ENCODE results near the gene RPN2. TPM values are rescaled to one million over a fixed set of nuclear protein-coding genes. Genes with fewer than 3 reads are reported as not detected.

Gene RPN2
- total RNA-seq, 6 experiments from 2014 or later = 261 to 304 (median 270) TPM

- no peaks in the 10 kb centered on the region for H3K36me3 Mint-ChIP-seq (ENCODE audit: low read depth)
- no peak overlapping the region for H3K27ac Mint-ChIP-seq
- H3K9me3 Mint-ChIP-seq = no peaks in the 10 kb centered on the region
- DNase-seq = no peak
- H3K4me3 Mint-ChIP-seq = no peak overlapping the region
- no peak for TF ChIP-seq CTCF (IDR thresholded peaks at IDR 0.05)
- no peaks in the 10 kb centered on the region for H3K4me1 Mint-ChIP-seq (ENCODE audit: low read depth)
- H3K27me3 Mint-ChIP-seq (ENCODE audit: insufficient read depth) = peaks cover 4% of the 10 kb centered on the region
Observed at GRCh38 chr20:37155987-37156386, 23.1 kb upstream of the RPN2 start.

GRCh38 chr20:37158248-37158647 is 20.9 kb upstream of the RPN2 start:
- Mint-ChIP-seq H3K36me3 (ENCODE audit: low read depth) (no peaks in the 10 kb centered on the region), H3K4me3 (no peak overlapping the region), H3K27me3 (ENCODE audit: insufficient read depth) (peaks cover 8% of the 10 kb centered on the region), H3K9me3 (no peaks in the 10 kb centered on the region), H3K27ac (no peak overlapping the region), H3K4me1 (ENCODE audit: low read depth) (no peaks in the 10 kb centered on the region)
- no peak for DNase-seq
- no peak for TF ChIP-seq CTCF (IDR thresholded peaks at IDR 0.05)

DNA sequence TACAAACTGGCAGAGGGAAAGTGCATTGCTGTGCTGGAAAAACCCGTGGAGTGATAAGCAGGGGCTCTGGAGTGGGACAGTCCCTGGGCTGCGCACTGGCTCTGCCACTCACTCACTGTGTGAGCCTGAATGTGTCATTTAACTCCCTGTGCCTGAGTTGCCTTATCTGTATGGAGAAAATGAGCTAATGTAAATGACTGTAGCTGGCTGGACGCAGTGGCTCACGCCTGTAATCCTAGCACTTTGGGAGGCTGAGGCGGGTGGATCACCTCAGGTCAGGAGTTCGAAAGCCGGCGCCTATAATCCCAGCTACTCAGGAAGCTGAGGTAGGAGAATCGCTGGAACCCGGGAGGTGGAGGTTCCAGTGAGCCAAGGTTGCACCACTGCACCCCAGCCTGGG is 18.4 kb upstream of the RPN2 start:
- no peaks in the 10 kb centered on the region for H3K4me1 Mint-ChIP-seq (ENCODE audit: low read depth)
- no peak for TF ChIP-seq CTCF (IDR thresholded peaks at IDR 0.05)
- no peak overlapping the region for H3K27ac Mint-ChIP-seq
- H3K9me3 Mint-ChIP-seq = no peaks in the 10 kb centered on the region
- no peaks in the 10 kb centered on the region for H3K36me3 Mint-ChIP-seq (ENCODE audit: low read depth)
- peaks cover 8% of the 10 kb centered on the region for H3K27me3 Mint-ChIP-seq (ENCODE audit: insufficient read depth)
- no peak overlapping the region for H3K4me3 Mint-ChIP-seq
- DNase-seq = no peak

- no peak for DNase-seq
- no peaks in the 10 kb centered on the region for H3K4me1 Mint-ChIP-seq (ENCODE audit: low read depth)
- no peak for TF ChIP-seq CTCF (IDR thresholded peaks at IDR 0.05)
- no peaks in the 10 kb centered on the region for H3K9me3 Mint-ChIP-seq
- H3K4me3 Mint-ChIP-seq = no peak overlapping the region
- H3K36me3 Mint-ChIP-seq (ENCODE audit: low read depth) = no peaks in the 10 kb centered on the region
- peaks cover 8% of the 10 kb centered on the region for H3K27me3 Mint-ChIP-seq (ENCODE audit: insufficient read depth)
- no peak overlapping the region for H3K27ac Mint-ChIP-seq
Observed at GRCh38 chr20:37161830-37162549, 17.1 kb upstream of the RPN2 start.

- Mint-ChIP-seq H3K4me3 (no peak overlapping the region), H3K4me1 (ENCODE audit: low read depth) (no peaks in the 10 kb centered on the region), H3K27me3 (ENCODE audit: insufficient read depth) (peaks cover 8% of the 10 kb centered on the region), H3K36me3 (ENCODE audit: low read depth) (no peaks in the 10 kb centered on the region), H3K27ac (no peak overlapping the region), H3K9me3 (no peaks in the 10 kb centered on the region)
- TF ChIP-seq CTCF (IDR thresholded peaks at IDR 0.05) = no peak
- no peak for DNase-seq
Observed at GRCh38 chr20:37162646-37163045, 16.5 kb upstream of the RPN2 start.
